HFF-Myc (cell line): ENCODE results near the gene SPATA31D3.

ENCODE experiments used
- DNase-seq: peaks from one replicate; pipeline ENCODE4 v3.0.0-alpha.2; 2011; ENCODE audit warnings: low read depth; ENCODE audit errors: extremely low read depth
- H3K4me3 ChIP-seq: replicated peaks from 2 replicates; pipeline ENCODE4 v1.5.1; 2011; ENCODE audit warnings: low read depth, mild to moderate bottlenecking, control low read depth, low read length
- TF ChIP-seq, protein P1 (sequence below): IDR thresholded peaks from 2 replicates; pipeline ENCODE4 v1.5.1; 2012; ENCODE audit warnings: mild to moderate bottlenecking, low read depth, low read length, control low read depth; ENCODE audit errors: missing control alignments

SPATA31D3 gene

DNA sequence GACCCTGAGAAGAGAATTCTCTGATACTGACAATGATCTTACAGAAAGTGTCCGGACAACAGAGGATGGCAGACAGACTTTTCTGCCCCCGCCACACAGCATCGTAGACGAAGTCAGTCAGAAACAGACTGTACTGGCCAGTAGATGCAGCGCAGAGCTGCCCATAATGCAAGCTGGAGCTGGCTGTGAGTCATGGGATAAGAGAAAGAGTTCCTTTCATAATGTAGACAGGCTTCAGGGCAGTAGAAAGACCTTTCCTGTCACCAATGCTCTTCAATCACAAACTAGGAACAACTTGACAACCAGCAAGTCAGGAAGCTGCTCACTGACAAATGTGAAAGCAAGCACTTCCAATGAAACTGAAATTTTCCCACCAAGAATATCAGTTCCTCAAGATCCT, 50.4 kb downstream of the SPATA31D3 start:
- H3K4me3 ChIP-seq: no peak overlapping the region
- TF ChIP-seq, protein P1, sequence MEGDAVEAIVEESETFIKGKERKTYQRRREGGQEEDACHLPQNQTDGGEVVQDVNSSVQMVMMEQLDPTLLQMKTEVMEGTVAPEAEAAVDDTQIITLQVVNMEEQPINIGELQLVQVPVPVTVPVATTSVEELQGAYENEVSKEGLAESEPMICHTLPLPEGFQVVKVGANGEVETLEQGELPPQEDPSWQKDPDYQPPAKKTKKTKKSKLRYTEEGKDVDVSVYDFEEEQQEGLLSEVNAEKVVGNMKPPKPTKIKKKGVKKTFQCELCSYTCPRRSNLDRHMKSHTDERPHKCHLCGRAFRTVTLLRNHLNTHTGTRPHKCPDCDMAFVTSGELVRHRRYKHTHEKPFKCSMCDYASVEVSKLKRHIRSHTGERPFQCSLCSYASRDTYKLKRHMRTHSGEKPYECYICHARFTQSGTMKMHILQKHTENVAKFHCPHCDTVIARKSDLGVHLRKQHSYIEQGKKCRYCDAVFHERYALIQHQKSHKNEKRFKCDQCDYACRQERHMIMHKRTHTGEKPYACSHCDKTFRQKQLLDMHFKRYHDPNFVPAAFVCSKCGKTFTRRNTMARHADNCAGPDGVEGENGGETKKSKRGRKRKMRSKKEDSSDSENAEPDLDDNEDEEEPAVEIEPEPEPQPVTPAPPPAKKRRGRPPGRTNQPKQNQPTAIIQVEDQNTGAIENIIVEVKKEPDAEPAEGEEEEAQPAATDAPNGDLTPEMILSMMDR: no peak
- DNase-seq: no peak
